NCI-H146 treated with DMSO at 0.1 percent for 48 hours (cell line): ENCODE data around the gene PSD4.

ENCODE experiments used
- DNase-seq: peaks from one replicate; lab custom pipeline; 2025; ENCODE audit not compliant: unreplicated experiment; lab: John Stamatoyannopoulos, UW

PSD4 gene

GRCh38 chr2:113235347-113236226 is 61.8 kb downstream of the PSD4 start:
- DNase-seq, result peak; percentile 75

DNA sequence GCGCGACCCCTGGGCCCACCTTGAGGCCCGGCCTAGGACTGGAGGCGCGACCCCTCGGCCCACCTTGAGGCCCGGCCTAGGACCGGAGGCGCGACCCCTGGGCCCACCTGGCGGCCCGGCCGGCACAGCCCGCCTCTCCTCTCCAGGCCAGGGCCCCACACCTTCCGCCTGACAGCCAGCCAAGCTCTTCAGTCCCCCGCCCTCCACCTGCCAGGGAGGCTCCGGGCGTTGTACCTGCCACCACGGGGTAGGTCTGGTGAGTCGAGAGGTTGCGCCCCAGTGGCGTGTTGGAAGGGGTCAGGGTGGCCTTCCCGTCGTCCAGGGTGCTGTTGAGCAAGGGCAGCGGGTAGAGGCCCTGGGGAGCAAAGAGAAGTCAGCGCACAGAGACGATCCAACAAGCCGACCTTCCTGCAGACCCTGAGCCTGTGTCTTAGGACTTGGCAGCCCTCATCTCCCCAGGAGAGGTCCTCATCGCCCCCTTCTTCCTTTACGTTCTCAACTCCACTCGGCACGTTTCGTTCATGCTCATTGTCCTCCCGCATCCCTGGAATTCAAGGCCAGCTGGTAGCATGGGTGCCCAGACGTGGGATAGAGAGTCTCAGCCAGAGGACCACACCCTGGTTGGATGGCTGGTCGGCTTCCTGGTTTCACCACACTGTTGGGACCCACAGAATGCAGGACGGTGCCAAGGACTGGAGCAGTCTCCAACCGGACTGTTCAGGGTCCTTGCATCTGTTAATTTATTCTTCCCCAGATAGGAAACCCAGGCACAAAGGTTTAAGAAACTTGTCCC is 62.8 kb downstream of the PSD4 start:
- no peak for DNase-seq

DNA sequence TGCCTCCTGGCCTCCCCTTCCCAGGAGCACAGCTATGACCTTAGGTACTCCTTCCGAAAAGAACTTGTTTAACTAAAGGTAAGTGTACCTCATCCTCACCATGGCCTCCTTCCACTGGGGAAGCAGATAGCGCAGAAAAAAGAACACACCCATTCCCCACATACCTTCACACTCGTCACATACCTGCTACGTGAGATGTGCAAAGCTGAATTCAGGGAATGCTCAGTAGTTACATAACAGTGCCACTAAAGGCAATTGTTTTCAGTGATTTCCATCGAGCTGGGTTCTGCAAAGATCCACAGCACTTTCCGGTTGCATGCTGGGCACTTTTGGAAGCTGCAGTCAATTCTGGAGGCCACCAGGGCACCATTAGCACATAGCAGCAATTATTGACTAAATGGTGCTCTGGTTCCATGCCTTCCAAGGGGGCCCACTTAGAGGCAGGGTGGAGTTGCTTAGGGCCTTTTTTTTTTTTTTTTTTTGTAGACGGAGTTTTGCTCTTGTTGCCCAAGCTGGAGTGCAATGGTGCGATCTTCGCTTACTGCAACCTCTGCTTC is 63.9 kb downstream of the PSD4 start:
- no peak for DNase-seq

DNA sequence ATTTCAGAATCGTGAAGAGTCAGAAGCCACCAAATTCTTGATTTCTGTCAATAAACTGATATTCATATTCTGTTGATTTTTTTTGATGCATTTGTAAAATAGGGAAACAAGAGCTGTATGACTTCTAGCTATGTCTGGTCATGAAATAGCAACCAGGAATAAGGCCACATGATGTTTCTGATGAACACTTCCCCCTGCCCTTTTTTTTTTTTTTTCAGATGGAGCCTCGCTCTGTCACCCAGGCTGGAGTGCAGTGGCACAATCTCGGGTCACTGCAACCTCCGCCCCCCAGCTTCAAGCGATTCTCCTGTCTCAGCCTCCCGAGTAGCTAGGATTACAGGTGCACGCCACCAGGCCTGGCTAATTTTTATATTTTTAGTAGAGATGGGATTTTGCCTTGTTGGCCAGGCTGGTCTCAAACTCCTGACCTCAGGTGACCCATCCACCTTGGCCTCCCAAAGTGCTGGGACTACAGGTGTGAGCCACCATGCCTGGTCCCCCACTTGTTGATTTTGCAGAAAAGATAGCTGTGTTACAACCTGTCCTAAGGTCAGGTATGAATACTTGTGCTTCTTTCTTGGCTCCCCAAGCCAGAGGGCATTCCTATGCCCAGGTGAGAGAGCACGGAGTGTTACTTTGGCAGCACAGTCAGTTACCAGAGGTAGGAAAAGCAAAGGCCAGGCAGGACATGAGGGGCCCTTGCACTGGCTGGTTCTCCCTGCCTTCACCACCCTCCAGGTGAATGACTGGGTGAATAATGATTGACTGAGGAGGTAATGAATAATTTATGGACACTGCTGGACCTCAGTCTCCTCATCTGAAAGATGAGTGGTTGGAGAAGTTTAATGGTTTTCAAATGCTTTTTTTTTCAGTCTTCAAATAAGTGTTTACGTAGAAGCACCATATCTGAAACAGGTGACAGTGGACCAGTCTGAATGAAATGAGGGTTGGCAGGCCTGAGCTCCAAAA is 65.4 kb downstream of the PSD4 start:
- no peak for DNase-seq

DNA sequence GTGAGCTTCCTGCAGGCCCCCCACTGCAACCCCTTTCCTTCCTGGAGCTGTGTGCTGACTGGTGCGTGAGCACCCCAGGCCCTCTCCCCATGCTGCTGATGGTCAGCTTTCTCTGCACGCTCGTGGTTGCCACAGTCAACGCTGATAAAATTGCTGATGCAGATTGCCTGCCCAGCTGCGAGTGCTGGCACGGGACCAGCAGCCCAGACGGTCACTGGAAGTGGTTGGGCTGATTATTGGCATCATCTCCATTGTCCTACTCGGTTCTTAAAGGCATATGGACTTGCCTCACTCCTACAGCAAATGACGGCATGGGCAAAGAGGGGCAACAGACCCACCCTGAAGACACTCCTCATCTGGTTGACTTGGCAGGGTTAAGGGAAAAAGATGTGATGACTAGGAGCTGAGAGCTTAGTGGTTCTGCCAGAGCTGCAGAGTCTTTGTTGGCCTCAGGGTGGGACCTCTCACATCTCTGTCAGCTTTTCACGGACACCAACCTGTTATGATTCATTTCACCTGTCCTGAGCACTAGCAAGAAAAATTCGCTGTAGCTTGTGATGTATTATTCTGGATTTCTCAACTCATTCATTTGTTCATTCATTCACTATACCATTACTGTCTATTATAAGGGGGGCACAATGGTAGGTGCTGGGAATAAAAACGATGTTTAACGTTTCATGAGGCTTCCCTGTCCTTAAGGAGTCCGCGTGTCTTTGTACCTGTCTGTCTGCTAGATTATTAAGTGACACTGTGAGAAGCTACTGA is 66.6 kb downstream of the PSD4 start:
- no peak for DNase-seq

DNA sequence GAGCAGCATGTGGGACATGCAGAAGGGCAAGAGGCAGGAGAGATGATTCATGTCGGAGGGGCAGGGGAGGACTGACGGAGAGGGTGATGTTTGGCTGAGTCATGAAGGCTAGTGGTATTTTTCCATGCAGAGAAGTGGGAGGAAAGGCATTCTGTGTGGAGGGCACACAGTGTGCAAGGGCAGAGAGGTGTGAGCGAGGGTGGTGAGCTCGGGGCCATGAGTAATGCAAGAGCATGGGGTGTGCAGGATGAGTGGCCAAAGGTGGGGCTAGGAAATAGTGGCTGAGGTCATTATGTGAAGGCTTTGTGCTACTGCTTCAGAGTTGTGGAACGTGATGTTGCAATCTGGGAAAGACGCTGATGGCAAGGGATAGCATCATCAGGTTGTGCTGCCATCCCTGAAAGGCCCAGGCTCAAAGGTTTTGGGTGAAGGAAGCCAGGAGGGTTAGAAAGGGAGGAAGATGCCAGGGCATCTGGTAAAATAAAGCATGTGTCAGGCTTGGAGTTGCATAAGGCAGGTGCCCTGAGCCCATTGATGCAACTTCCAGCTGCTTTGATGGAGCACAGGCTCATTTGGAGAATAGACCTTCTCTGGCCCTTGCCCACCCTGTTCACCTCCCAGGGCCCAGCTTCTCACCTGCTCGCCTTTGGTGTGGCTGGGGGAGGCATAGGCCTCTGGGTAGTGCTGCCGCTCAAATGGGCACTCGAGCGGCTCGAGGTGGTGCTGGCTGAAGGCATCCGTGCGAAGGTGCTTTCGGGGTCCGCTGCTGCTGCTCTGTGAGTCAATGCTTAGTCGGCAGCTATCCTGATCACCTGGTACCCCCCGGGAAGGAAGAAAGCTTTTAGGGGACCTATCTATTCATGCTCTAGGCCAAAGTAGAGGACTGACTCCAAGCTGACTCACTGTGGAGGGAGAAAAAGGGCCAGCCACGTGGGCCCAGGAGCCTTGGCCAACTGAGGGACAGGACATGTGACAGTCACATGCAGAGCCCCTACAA is 67.4 kb downstream of the PSD4 start:
- no peak for DNase-seq

- no peak for DNase-seq
Observed at GRCh38 chr2:113242327-113242726, 68.6 kb downstream of the PSD4 start.

GRCh38 chr2:113245276-113245711 is 71.5 kb downstream of the PSD4 start:
- DNase-seq, result no peak

DNA sequence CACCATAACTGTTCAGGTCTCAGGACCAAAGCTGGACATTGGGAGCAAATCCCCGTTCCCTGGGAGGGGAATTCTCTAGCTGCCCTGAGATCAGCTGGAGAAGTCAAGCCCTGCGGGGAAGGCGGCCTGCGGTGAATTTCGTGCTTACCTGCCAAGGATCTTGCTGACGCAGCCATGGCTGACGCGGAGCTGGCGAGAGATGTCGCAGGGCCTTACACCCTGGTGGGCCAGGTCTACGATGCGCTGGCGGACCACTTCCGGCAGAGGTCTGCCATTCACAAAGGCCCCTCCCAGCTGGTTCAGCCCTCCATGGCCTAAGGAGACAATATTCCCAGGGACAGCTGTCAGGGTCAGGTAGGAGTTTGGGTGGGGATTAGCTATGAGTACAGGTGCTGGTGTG is 72.8 kb downstream of the PSD4 start:
- DNase-seq, result no peak

DNA sequence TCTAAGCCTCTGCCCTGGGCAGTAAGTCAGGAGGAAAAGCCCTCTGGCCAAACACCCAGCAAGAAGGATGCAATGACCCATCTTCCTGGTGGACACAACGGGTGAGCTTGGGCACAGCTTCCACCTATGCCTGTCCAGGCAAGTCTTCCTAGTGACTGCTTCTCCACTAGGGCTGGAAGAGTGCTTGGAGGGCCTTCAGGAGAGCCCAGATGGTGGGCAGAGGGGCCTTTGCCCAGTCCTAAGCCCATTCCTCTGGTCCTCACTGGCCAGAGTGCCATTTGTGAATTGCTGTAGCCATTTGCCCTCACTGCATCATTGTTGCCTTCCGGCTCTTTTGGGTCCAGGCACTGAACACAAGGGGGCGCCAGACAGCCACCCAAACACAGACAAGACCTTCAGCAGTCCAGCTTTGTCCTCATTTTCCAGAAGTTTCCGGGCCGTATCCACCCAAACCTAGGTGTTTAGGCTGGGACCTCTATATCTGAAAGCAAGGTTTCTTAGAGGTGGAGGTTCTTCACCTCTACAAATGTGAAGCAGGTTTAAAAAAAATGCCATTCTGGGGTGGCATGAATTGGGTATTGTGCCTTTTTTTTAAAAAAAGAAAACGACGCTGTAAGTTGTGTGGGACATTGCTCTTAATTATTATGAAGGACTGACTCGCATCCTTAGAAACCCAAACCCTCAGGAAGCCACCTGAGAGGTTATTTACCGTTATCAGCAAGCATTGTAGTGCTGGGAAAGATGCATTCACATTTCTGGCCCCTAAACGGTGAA is 75.4 kb downstream of the PSD4 start:
- peak; percentile 35 for DNase-seq

GRCh38 chr2:113251118-113251517 is 77.3 kb downstream of the PSD4 start:
- DNase-seq, result no peak

GRCh38 chr2:113252047-113252590 is 78.3 kb downstream of the PSD4 start:
- DNase-seq, result no peak

- no peak for DNase-seq
Observed at GRCh38 chr2:113253453-113253852, 79.7 kb downstream of the PSD4 start.

- no peak for DNase-seq
Observed at GRCh38 chr2:113255140-113256070, 81.6 kb downstream of the PSD4 start.

GRCh38 chr2:113257516-113258264 is 83.9 kb downstream of the PSD4 start:
- no peak for DNase-seq
